Choroid plexus epithelial cell (primary cell): ENCODE results near the gene FOXP1.

ENCODE experiments used
- DNase-seq: peaks from one replicate; pipeline ENCODE4 v3.0.0-alpha.2; 2010; ENCODE audit warnings: low read depth
- H3K4me3 ChIP-seq: 2 replicates; pipeline ENCODE4 v1.5.1; 2011; ENCODE audit warnings: low read depth, mild to moderate bottlenecking, control low read depth, low read length, moderate library complexity
- TF ChIP-seq, protein P1 (sequence below): conservative IDR thresholded peaks from 2 replicates; pipeline ENCODE4 v1.5.1; 2011; ENCODE audit warnings: low read depth, mild to moderate bottlenecking, control low read depth, inconsistent platforms, low read length, moderate library complexity

The FOXP1 gene

DNA sequence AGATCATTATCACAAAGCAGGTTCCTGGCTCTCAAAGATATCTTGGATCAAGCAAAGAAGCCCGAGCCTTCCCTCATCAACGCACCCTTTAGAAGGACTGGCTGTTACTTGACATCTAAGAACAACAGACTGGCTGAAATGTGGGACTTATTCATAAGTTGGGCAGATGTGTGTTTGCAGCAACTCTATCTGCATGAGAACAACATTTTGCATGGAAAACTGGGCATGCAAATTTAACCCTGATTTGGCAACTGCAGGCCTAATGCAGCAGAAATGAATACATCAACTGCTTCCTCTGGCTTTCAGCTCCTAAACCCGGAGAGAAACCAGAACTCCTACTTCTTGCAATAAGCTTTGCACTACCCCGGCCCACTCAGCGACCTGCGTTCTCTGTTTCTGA lies 35.0 kb upstream of the FOXP1 start:
- no peak for DNase-seq
- no peak overlapping the region for H3K4me3 ChIP-seq
- TF ChIP-seq, protein P1, sequence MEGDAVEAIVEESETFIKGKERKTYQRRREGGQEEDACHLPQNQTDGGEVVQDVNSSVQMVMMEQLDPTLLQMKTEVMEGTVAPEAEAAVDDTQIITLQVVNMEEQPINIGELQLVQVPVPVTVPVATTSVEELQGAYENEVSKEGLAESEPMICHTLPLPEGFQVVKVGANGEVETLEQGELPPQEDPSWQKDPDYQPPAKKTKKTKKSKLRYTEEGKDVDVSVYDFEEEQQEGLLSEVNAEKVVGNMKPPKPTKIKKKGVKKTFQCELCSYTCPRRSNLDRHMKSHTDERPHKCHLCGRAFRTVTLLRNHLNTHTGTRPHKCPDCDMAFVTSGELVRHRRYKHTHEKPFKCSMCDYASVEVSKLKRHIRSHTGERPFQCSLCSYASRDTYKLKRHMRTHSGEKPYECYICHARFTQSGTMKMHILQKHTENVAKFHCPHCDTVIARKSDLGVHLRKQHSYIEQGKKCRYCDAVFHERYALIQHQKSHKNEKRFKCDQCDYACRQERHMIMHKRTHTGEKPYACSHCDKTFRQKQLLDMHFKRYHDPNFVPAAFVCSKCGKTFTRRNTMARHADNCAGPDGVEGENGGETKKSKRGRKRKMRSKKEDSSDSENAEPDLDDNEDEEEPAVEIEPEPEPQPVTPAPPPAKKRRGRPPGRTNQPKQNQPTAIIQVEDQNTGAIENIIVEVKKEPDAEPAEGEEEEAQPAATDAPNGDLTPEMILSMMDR, result no peak

DNA sequence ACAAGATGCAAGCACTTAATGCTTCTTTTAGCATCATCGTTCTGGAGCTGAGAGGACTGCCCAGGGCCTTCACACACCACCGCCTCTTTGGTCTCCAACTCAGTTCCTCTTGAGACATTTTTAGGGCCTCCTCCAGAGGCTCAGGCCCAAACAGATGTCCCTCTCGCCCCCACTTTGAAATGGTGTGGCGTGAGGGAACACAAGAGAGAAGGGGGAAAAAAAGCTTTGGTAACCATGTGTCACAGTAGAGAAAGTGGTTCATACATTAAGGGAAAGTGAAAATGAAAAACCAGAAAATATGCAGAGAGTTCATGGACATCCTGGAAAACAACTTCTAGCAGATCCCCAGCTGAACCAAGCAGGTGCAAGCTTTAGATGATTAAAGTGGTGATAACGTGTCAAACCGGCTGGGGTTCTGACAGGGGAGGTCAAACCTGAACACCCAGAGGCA lies 33.1 kb upstream of the FOXP1 start:
- TF ChIP-seq, protein P1, result no peak
- H3K4me3 ChIP-seq, result no peak overlapping the region
- no peak for DNase-seq

DNA sequence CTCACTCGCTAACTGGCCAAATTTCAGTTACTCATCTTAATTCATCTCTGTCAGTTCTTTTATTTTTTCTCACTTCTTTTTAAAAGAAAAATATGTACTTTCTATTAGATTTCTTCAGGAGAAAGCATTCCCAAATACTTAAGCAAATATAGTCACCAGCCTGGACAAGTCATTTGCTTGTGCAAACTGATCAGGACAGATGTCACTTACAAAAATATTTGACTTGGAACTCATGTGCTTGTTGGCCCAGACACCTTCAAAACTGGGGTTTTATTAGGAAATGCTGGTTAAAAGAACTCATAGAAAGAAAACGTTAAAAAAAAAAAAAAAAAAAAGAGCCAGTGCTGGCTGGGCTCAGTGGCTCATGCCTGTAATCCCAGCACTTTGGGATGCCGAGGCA lies 31.3 kb upstream of the FOXP1 start:
- DNase-seq, result no peak

DNA sequence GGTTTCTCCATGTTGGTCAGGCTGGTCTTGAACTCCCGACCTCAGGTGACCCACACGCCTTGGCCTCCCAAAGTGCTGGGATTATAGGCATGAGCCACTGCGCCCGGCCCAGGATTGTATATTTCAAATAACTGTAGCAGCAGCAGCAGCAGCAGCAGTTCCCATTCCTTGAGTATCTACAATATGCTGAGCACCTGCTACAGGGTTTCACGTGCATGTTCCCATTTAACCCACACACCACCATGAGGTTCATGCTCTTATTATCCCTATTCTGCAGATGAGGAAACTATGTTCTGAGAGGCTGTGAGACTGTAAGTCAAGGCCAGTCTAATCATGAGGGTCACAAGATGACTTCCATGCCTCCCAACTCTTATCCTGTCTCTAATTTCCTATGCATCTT lies 30.9 kb upstream of the FOXP1 start:
- no peak overlapping the region for H3K4me3 ChIP-seq
- TF ChIP-seq, protein P1, result no peak
- DNase-seq, result no peak

More for the DNA sequence above, 31.3 kb upstream of the FOXP1 start:
- TF ChIP-seq, protein P1, result no peak
- H3K4me3 ChIP-seq, result no peak overlapping the region

DNA sequence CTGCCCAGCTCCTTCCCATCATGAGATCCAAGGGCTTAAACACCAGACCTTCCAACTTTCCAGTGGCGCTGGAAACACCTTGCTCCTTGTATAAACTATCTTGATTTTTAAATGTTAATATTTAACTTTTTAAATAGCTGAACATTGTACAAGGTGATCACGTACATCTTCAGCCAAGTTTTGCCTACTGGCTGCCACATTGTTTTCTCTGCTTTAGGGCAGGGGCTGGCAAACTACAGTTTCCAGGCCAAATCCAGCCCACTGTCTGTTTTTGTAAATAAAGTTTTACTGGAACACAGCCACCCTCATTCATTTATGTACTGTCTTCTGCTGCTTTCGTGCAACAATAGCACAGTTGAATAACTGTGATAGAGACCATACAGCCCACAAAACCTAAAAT lies 27.6 kb upstream of the FOXP1 start:
- no peak for DNase-seq
- TF ChIP-seq, protein P1, result no peak
- no peak overlapping the region for H3K4me3 ChIP-seq

DNA sequence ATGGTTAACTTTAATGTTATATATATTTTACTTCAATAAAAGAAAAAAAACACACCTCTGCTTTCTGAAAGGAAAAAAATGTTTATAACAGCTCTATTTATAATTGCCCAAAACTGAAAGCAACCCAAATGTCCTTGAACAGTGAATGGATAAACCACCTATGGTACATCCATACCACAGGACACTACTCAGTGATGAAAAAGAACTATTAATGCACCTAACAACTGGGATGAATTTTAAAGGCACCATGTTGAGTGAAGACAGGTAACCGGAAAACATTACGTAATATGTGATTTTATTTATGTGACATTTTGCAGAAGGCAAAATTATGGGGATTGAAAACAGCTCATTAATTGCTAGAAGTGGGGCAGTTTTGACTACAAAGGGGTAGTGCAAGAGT lies 23.8 kb upstream of the FOXP1 start:
- DNase-seq, result no peak
- H3K4me3 ChIP-seq, result no peak overlapping the region
- TF ChIP-seq, protein P1, result no peak

DNA sequence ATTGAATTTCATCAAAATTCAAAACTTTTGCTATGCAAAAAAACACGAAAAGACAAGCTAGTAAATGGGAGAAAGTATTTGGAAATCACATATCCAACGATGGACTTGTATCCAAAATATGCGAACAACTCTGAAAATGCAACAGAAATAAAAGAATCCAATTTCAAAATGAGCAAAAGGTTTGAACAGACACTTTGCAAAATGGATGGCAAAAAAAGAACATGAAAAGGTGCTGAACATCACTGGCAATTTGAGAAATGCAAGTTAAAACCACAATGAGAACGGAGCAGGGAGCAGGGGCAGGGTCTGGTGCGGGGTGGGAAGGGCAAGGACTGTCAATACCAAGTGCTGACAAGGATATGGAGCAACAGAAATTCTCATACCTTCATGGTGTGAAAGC lies 23.1 kb upstream of the FOXP1 start:
- no peak overlapping the region for H3K4me3 ChIP-seq
- no peak for DNase-seq
- TF ChIP-seq, protein P1, result no peak
